DMS79 (cell line): ENCODE results near the gene SENP5.
"Not testable (repeated sequence)": the region's sequence is repeated elsewhere in the genome, so short reads cannot be mapped to it uniquely, and the experiment has no call there.

Experiments used
- DNase-seq: peaks from one replicate; lab custom pipeline; 2025; lab: John Stamatoyannopoulos, UW

SENP5 gene

DNA sequence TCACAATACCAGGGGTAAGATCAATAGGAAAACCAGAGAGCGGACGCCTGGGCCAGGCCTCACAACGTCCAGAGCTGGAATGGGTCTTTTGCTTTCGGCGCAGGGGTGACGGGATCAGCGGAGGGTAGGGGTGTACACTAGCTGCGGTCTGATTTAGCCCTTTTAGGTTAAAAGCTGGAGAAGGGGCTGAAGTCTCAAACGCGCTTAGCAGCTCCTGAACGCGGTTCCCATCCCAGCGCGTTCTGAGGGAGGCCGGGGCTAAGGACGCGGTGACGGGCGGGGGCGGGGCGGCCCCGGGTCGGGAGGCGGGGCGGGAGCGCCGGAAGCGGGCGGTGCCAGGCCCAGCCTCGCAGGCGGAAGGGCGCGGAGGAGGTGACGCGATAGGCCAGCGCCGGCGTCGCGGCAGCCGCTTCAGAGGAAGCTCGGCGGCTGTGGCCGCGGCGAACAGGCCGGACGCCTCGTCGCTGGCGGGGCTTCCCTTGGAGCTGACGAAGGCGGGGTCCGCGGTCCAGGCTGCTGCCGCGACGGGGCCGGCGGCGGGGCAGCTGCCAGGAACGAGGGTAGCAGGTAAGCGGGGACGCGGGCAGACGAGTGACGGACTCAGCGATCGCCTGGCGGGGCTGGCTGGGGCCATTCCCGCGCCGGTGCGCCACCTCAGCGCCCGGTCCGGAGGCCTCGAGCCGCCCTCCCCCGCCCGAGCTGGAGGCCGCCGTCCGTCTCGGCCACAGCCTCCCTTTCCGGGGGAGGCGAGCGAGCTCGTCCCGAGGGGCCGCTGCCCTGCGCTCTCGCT lies at the start of gene SENP5:
TSS of gene SENP5 (plus strand) at position 414 of the 790 bp plus-strand sequence. CDS start 17,262 bp downstream, outside the sequence.
- DNase-seq, result peak; percentile 86

- no peak for DNase-seq
Measured at GRCh38 chr3:196821806-196822355, 45.8 kb upstream of the SENP5 start.

GRCh38 chr3:196829651-196830050 lies 38.1 kb upstream of the SENP5 start:
- DNase-seq, result not testable (repeated sequence)

GRCh38 chr3:196835086-196835485 lies 32.6 kb upstream of the SENP5 start:
- DNase-seq, result no peak

- not testable (repeated sequence) for DNase-seq
Measured at GRCh38 chr3:196836626-196837025, 31.1 kb upstream of the SENP5 start.

- DNase-seq, result no peak
Measured at GRCh38 chr3:196837819-196838420, 29.8 kb upstream of the SENP5 start.

GRCh38 chr3:196839351-196839750 lies 28.4 kb upstream of the SENP5 start:
- DNase-seq, result not testable (repeated sequence)

DNA sequence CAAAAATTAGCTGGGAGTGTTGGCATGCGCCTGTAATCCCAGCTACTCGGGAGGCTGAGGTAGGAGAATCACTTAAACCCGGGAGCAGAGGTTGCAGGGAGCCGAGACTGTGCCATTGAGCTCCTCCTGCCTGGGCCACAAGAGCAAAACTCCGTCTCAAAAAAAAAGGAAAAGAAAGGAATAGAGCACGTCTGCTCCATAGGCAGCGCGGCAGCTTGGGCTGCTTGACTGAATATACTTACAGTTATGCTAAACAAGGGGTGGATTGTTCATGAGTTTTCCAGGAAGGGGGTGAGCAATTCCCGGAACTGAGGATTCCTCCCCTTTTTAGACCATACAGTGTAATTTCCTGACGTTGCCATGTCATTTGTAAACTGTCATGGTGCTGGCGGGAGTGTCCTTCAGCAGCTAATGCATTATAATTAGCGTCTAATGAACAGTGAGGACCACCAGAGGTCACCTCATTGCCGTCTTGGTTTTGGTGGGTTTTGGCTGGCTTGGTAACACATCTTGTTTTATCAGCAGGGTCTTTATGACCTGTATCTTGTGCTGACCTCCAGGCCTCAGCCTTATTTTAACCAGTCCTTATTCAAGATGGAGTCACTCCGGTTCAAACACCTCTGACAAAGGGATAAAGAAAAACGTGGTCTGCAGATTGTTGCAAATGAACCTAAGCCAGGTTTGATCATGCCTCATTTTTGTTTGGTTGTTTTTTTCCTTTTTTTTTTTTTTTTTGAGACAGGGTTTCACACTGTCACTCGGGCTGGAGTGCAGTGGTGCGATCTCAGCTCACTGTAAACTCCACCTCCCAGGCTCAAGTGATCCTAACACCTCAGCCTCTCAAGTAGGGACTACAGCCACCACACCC lies 24.9 kb upstream of the SENP5 start:
- DNase-seq, result no peak

GRCh38 chr3:196843435-196844110 lies 24.1 kb upstream of the SENP5 start:
- no peak for DNase-seq

DNA sequence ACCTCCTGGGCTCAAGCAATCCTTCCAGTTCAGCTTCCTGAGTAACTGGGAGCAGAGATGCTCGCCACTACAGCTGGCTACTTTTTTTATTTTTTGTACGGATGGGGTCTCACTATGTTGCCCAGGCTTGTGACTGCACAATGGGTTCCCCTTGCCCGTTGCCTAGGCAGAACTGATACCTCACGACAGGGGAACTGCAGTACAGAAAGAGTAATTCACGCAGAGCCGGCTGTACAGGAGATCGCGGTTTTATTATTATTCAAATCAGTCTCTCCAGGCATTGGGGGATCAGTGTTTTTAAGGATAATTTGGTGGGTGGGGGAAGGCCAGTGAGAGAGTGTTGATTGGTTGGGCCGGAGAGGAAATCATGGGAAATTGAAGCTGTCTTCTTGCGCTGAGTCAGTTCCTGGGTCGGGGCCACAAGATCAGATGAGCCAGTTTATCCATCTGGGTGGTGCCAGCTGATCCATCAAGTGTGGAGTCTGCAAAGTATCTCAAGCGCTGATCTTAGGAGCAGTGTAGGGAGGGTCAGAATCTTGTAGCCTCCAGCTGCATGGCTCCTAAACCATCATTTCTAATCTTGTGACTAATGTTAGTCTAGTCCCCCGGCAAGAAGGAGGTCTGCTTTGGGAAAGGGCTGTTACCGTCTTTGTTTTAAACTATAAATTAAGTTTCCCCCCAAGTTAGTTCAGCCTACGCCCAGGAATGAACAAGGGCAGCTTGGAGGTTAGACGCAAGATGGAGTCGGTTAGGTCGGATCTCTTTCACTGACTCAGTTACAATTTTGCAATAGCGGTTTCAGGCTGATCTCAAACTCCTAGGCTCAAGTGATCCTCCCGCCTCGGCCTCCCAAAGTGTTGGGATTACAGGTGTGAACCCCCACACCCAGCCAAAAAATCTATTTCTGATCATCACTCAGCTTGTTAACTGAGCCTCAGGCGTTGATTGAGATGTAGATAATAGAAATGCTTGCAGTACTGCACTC lies 23.2 kb upstream of the SENP5 start:
- DNase-seq, result not testable (repeated sequence)

DNA sequence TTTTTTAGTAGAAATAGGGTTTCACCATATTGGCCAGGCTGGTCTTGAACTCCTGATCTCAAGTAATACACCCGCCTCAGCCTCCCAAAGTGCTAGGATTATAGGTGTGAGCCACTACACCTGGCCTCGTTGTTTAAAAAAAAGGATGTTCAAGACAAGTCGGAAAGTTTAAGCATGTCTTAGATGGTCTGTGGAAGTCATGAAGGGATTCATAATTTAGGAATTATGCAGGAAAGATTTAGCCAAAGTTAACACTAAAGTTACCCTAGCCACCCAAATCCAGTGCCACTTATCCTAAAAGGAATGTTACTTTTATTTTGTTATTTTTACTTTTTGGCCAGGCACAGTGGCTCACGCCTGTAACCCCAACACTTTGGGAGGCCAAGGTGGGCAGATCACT lies 19.3 kb upstream of the SENP5 start:
- not testable (repeated sequence) for DNase-seq

- DNase-seq, result no peak
Measured at GRCh38 chr3:196849180-196849741, 18.5 kb upstream of the SENP5 start.

- not testable (repeated sequence) for DNase-seq
Measured at GRCh38 chr3:196863000-196863399, 4.7 kb upstream of the SENP5 start.

DNA sequence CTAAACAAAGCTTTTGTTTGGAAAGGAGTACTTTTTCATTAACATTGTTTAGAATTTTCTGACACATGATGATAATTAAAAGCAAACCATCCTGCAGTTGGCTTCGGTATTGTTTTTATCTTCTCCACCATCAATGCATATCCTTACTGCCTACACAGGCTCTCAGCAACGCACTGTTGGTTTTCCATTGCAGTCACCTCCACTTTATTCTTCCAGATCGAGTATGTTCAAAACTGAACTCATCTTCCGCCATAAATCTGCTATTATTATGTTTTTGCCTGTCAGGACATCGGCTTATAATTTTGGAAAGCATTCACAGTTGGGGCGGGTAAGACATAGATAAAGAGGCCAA lies 589 bp upstream of the SENP5 start:
- DNase-seq, result peak; percentile 64

DNA sequence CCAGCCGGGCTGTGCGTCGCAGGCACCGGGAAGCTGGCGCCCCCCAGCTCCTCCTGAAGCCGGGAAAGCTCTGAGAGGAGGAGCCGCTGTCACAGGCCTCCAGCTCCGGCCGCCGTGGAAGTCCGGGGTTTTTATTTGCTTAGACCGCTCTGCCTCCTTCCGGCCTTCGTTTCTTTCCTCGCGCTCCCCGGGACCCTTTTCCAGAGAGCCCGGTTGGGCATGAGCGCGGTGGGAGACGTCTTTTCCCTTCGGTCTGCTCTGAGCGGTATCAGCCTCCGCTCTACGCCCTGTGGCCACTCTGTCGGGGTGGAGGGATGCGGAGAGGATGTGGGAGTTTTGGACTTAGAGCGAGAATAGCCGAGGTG lies 559 bp downstream of the SENP5 start:
- DNase-seq, result peak; percentile 41

DNA sequence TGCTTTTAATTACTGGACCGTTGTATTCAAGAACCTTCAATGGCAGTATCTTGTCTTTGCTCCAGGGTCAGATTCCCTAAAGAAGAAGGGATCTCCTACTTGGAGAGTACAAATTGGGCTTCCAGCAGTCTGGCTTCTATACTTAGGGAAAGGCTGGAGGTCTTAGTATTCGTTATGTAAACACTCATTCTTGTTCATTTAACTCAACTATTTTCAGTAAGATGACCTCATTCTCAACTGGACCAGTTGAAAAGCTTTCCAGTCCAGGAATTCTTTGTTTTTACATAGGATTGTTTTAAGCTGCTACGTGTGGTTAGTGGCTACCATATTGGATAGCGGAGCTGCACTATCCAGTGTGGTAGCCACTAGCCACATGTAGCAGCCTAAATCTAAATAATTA lies 4.6 kb downstream of the SENP5 start:
- no peak for DNase-seq

DNA sequence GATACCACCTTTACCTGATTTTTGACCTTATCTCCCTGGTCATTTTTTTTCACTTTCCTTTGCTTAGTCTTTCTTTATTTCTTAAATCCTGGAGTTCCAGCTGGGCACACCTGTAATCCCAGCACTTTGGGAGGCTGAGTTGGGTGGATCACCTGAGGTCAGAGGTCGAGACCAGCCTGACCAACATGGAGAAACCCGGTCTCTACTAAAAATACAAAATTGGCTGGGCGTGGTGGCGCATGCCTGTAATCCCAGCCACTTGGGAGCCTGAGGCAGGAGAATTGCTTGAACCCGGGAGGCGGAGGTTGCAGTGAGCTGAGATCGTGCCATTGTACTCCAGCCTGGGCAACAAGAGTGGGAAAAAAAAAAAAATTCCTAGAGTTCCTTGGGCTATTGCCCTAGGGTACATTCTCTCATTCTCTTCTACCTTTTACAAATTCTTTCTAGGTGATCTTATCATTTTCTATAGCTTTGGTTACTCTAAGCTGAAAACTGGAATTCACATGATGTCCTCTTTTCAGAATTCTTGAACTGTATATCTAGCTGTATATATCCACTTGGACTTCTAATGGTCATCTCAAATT lies 6.9 kb downstream of the SENP5 start:
- not testable (repeated sequence) for DNase-seq

GRCh38 chr3:196875258-196875657 lies 7.5 kb downstream of the SENP5 start:
- no peak for DNase-seq

DNA sequence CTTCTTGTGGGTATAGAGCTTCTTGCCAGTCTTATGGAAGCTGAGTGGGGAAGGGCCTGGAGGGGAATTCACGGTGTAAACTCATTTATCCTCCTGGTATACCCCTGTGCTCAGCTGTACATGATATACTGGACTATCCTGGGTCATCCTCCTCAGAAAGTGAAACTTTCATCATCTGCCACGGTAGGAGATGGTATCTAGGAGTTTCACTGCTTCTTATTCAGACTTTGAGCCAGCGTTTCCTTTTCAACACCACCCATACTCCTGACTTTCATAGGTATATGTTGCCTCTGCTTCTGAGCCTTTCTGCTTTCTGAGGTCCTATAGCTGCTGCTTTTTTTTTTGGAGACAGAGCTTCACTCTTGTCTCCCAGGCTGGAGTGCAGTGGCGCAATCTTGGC lies 15.6 kb downstream of the SENP5 start:
- no peak for DNase-seq

GRCh38 chr3:196886144-196886543 lies 18.4 kb downstream of the SENP5 start:
- DNase-seq, result no peak
